ENCODE measurements around the gene JMJD1C. TPM values are rescaled to one million over a fixed set of nuclear protein-coding genes. Genes with fewer than 3 reads are reported as not detected.

The JMJD1C gene
- total RNA-seq, 1 donor from 2014 or later: 105 TPM

DNA sequence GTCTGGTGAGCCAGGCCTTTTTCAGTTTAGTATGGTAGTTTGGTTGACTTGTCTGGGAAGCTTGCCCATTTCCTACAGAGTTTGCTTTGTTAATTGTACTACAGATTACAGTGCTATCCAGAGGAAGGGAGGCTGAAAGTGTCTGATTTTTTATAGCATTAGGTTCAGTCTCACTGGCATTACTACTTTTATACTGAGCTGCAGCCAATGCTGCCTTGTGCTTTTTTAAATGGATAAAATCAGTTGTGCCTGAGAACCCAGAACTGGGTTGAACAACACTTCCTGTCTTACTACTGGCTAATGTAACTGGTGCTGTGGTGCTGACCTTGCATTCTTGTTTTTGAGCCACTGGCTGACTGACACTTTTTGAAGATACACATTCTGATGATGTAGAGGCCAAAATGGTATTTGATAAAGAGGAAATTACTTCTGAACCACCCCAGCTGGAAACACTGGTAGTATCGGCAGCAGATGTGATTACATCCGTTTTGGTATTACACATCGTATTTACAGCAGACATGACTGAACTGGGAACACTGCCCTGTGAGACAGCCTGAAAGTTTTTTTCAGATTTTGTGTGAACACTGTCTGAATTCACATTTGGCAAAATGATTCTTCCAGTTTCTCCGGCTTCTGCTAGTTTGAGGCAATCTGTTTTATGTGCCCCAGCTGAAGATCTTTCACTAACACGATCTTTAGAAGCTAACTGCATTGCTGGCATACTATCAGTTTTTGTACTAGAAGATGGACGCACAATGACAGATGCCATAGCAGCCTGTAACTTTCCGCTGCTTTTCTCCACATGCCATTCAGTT lies 258.6 kb downstream of the JMJD1C start:
- no peaks in the 10 kb centered on the region for H3K36me3 ChIP-seq
- peak overlapping the region; percentile 59 for H3K27ac ChIP-seq
- intact Hi-C loops (cut with DNase I): loop anchor here (10.0 kb wide), 1 partner anchor 508 kb away; no protein-coding TSS in a partner anchor
- peaks cover 63% of the 10 kb centered on the region for H3K4me1 ChIP-seq
- TF ChIP-seq POLR2A (IDR thresholded peaks at IDR 0.05) (no peak), POLR2AphosphoS5 (IDR thresholded peaks at IDR 0.05; ENCODE audit: insufficient read depth in 1 of 2, low read depth in 1 of 2) (no peak)
- TF ChIP-seq, protein P1, sequence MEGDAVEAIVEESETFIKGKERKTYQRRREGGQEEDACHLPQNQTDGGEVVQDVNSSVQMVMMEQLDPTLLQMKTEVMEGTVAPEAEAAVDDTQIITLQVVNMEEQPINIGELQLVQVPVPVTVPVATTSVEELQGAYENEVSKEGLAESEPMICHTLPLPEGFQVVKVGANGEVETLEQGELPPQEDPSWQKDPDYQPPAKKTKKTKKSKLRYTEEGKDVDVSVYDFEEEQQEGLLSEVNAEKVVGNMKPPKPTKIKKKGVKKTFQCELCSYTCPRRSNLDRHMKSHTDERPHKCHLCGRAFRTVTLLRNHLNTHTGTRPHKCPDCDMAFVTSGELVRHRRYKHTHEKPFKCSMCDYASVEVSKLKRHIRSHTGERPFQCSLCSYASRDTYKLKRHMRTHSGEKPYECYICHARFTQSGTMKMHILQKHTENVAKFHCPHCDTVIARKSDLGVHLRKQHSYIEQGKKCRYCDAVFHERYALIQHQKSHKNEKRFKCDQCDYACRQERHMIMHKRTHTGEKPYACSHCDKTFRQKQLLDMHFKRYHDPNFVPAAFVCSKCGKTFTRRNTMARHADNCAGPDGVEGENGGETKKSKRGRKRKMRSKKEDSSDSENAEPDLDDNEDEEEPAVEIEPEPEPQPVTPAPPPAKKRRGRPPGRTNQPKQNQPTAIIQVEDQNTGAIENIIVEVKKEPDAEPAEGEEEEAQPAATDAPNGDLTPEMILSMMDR (IDR thresholded peaks at IDR 0.05): no peak
- DNase-seq (ENCODE audit: extremely low spot score in 2 of 2): no peak
- H3K4me3 ChIP-seq: peak overlapping the region; percentile 5 to 12
- no peaks in the 10 kb centered on the region for H3K27me3 ChIP-seq
- H3K9me3 ChIP-seq: no peaks in the 10 kb centered on the region

DNA sequence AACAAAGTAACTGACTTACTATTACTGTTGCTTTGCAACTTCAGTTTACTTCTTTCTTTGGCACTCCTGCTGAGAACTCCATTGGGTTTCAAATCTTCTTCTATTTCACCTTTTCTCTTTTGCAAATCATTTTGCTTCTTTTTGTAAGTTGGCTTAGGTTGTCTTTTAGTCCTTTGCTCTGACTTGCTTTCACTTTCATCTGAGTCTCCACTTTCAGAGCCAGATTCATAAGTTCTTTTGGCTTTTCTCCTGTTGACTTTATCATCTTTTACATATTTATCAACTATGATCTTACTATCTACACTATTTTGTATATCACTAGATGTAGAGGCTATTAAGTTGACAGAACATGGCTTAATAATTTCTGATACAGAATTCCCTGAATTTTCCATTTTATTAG lies 259.2 kb downstream of the JMJD1C start:
- no peak for DNase-seq (ENCODE audit: extremely low spot score in 2 of 2)
- Histone ChIP-seq H3K4me1 (peaks cover 63% of the 10 kb centered on the region), H3K9me3 (no peaks in the 10 kb centered on the region), H3K4me3 (no peak overlapping the region), H3K27ac (peak overlapping the region; percentile 59), H3K36me3 (peaks cover 0 to 5% of the 10 kb centered on the region in 2 donors), H3K27me3 (no peaks in the 10 kb centered on the region)
- TF ChIP-seq POLR2AphosphoS5 (IDR thresholded peaks at IDR 0.05; ENCODE audit: insufficient read depth in 1 of 2, low read depth in 1 of 2) (no peak), POLR2A (IDR thresholded peaks at IDR 0.05) (no peak)
- TF ChIP-seq, protein P1 (IDR thresholded peaks at IDR 0.05): no peak
- intact Hi-C loops (cut with DNase I): loop anchor here (10.0 kb wide), 1 partner anchor 508 kb away; no protein-coding TSS in a partner anchor

DNA sequence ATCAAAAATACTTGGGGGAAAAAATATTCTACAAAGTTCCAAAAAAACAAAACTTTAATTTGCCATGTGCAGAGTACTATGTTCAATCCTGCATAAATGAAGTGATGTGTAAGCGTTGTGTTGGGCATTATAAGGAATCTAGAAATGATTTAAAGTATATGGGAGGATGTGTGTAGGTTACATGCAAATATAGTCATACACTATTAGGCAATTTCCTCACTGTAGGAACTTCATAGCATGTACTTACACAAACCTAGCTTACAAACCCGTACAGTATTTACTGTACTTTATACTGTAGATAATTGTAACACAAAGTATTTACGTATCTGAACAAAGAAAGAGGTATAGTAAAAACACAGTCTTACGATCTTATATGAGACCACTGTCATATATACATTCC lies 260.4 kb downstream of the JMJD1C start:
- peaks cover 0 to 8% of the 10 kb centered on the region in 2 donors for H3K36me3 ChIP-seq
- no peak for DNase-seq (ENCODE audit: extremely low spot score in 2 of 2)
- TF ChIP-seq, protein P1 (IDR thresholded peaks at IDR 0.05): no peak
- no peak for TF ChIP-seq POLR2A (IDR thresholded peaks at IDR 0.05)
- no peak for TF ChIP-seq POLR2AphosphoS5 (IDR thresholded peaks at IDR 0.05; ENCODE audit: insufficient read depth in 1 of 2, low read depth in 1 of 2)
- no peaks in the 10 kb centered on the region for H3K9me3 ChIP-seq
- intact Hi-C loops (cut with DNase I): loop anchor here (10.0 kb wide), 1 partner anchor 509 kb away; no protein-coding TSS in a partner anchor
- peaks cover 56% of the 10 kb centered on the region for H3K4me1 ChIP-seq
- H3K4me3 ChIP-seq: no peak overlapping the region
- H3K27ac ChIP-seq: no peak overlapping the region
- H3K27me3 ChIP-seq: no peaks in the 10 kb centered on the region

DNA sequence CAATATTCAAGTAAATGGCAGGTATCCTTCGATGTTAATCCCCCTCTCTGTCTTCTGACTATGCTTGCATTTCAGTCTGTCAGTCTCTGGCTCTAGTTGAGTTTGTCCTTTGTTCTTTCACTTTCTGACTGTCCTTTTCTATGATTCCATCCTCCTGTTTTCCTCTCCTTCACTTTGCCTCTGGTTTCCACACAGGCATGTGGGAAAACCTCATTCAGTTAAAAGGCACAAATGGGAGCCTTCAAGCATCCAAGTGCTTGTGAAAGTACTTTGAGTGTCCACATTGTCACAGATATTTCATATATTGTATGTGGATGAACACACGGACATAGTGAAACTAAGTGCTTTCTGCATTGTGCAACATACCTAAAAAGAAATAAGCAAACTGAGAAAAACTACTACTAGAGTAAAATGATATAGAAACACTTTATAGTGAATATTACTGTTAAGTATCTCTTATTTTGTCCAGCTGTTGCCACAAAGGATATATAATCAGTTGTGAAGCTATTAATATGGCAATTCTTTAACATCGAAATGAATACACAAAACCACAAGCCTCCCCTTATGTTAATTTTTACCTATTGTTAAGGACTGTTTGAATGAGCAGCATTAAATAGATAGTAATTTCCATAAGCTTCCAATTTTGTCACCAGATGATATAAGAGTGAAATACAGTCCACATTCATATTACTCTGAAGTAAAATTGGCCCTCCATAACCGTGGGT lies 260.9 kb downstream of the JMJD1C start:
- TF ChIP-seq POLR2A (IDR thresholded peaks at IDR 0.05) (no peak), POLR2AphosphoS5 (IDR thresholded peaks at IDR 0.05; ENCODE audit: insufficient read depth in 1 of 2, low read depth in 1 of 2) (no peak)
- TF ChIP-seq, protein P1 (IDR thresholded peaks at IDR 0.05): no peak
- H3K9me3 ChIP-seq: no peaks in the 10 kb centered on the region
- intact Hi-C loops (cut with DNase I): loop anchor here (10.0 kb wide), 1 partner anchor 510 kb away; no protein-coding TSS in a partner anchor
- no peak overlapping the region for H3K27ac ChIP-seq
- no peak overlapping the region for H3K4me3 ChIP-seq
- H3K4me1 ChIP-seq: peaks cover 52% of the 10 kb centered on the region
- no peaks in the 10 kb centered on the region for H3K27me3 ChIP-seq
- DNase-seq (ENCODE audit: extremely low spot score in 2 of 2): no peak
- peaks cover 0 to 8% of the 10 kb centered on the region in 2 donors for H3K36me3 ChIP-seq
